PC-3 (cell line): Measurements from ENCODE around the gene MAMLD1. TPM values are rescaled to one million over a fixed set of nuclear protein-coding genes. Genes with fewer than 3 reads are reported as not detected.

Experiments used
- ATAC-seq: fragments of 200-7000 bp; cut with Tn5 transposase; 2 replicates; pipeline ENCODE4 v1.9.1; 2020; ENCODE audit warnings: mild to moderate bottlenecking, moderate library complexity
- BruUV-seq: library from RNA; stranded (reverse); fragments of 400-500 nt; replicated peaks from 2 replicates; lab custom pipeline; 2021; lab: Mats Ljungman, UMichigan
- CTCF ChIA-PET: fragments of 300-600 bp; sonication (Branson Sonifier 250); formaldehyde crosslinking; loops from one replicate; lab custom pipeline; 2022; ENCODE audit warnings: antibody characterized with exemption; lab: Charles Lee
- POLR2A ChIA-PET: fragments of 300-600 bp; sonication (Branson Sonifier 250); formaldehyde crosslinking; loops from one replicate; lab custom pipeline; 2022; ENCODE audit warnings: antibody characterized with exemption; ENCODE audit not compliant: unreplicated experiment; lab: Charles Lee
- DNase-seq: peaks from one replicate; pipeline ENCODE4 v3.0.0-alpha.2; 2015
- H2AFZ ChIP-seq: fragments of 300-600 bp; sonication (generic); 2 replicates; pipeline ENCODE4 v1.6.0; 2016; ENCODE audit warnings: antibody characterized with exemption, low read length
- H3F3A ChIP-seq: fragments of 300-600 bp; sonication (generic); one replicate; pipeline ENCODE4 v1.6.0; 2017; ENCODE audit warnings: antibody characterized with exemption, low read length, control low read depth, mild to moderate bottlenecking; ENCODE audit not compliant: unreplicated experiment
- H3K27ac ChIP-seq: fragments of 300-600 bp; sonication (generic); 2 replicates; pipeline ENCODE4 v1.5.1; 2016; ENCODE audit warnings: mild to moderate bottlenecking, low read length
- H3K27me3 ChIP-seq: fragments of 300-600 bp; sonication (generic); 2 replicates; pipeline ENCODE4 v1.6.1; 2016; ENCODE audit warnings: low read length, mixed read lengths
- H3K36me3 ChIP-seq: fragments of 300-600 bp; sonication (generic); 2 replicates; pipeline ENCODE4 v1.6.1; 2016; ENCODE audit warnings: low read depth, mixed run types, low read length, mixed read lengths
- H3K4me1 ChIP-seq: fragments of 300-600 bp; sonication (generic); 2 replicates; pipeline ENCODE4 v1.5.1; 2016; ENCODE audit warnings: low read length; ENCODE audit not compliant: insufficient read depth
- H3K4me2 ChIP-seq: fragments of 300-600 bp; sonication (generic); 2 replicates; pipeline ENCODE4 v1.6.0; 2016; ENCODE audit warnings: low read length
- H3K4me3 ChIP-seq: fragments of 300-600 bp; sonication (generic); 2 replicates; pipeline ENCODE4 v1.5.1; 2016; ENCODE audit warnings: mild to moderate bottlenecking, low read length, mixed read lengths
- H3K79me2 ChIP-seq: fragments of 300-600 bp; sonication (generic); 2 replicates; pipeline ENCODE4 v1.6.1; 2017; ENCODE audit warnings: low read length, mixed read lengths
- H3K9ac ChIP-seq: fragments of 300-600 bp; sonication (generic); 2 replicates; pipeline ENCODE4 v1.6.0; 2016; ENCODE audit warnings: mild to moderate bottlenecking, low read length
- H3K9me2 ChIP-seq: fragments of 300-600 bp; sonication (generic); replicated peaks from 2 replicates; pipeline ENCODE4 v1.6.1; 2016; ENCODE audit warnings: mixed run types, low read length, mixed read lengths
- H3K9me3 ChIP-seq: fragments of 300-600 bp; sonication (generic); 2 replicates; pipeline ENCODE4 v1.6.1; 2016; ENCODE audit warnings: low read length, mixed read lengths
- H4K20me1 ChIP-seq: fragments of 300-600 bp; sonication (generic); 2 replicates; pipeline ENCODE4 v1.6.1; 2016; ENCODE audit warnings: low read length, mixed read lengths
- EZH2 ChIP-seq: fragments of 300-600 bp; sonication (generic); IDR thresholded peaks from one replicate; pipeline ENCODE4 v1.6.1; 2017; ENCODE audit warnings: antibody characterized with exemption, mild to moderate bottlenecking, low read length; ENCODE audit not compliant: unreplicated experiment
- EZH2phosphoT487 ChIP-seq: fragments of 300-600 bp; sonication (generic); IDR thresholded peaks from 2 replicates; pipeline ENCODE4 v1.6.1; 2018; ENCODE audit warnings: mild to moderate bottlenecking, antibody characterized with exemption, low read length, borderline replicate concordance
- intact Hi-C: fragments of 100-400 bp; cut with micrococcal nuclease; formaldehyde crosslinking; loops from 2 replicates; pipeline ENCODE4 v1.9.0; 2023
- total RNA-seq: library from RNA; depleted of rRNA; stranded (reverse); fragments of >200 nt; gene quantifications from 2 replicates; pipeline ENCODE4 v1.2.3, GENCODE V29; 2014
- TF ChIP-seq, protein P1 (sequence below): fragments of 300-600 bp; sonication (generic); conservative IDR thresholded peaks from 2 replicates; pipeline ENCODE4 v1.5.1; 2017; ENCODE audit warnings: antibody characterized with exemption, low read depth, mild to moderate bottlenecking, low read length

MAMLD1 gene
- total RNA-seq, 1 experiment from 2014 or later = 2.8 TPM

DNA sequence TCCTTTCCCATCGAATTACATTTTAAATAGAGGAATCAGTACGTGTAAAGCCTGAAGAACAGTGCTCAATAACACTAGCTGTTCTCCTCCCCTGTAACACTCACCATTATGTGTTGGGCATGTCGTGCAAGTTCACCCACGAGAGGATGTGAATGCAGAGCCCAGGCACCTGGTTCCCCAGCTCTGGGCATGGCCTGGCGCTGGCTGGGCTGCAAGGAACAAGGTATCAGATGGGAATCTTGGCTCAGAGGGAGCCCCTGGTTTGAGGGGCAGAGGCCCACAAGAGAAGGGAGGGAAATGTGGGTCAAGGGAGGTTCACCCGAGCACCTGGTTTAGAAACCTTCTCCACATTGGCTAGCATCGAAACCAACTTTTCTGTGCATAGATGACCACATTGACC is 163.6 kb downstream of the MAMLD1 start:
- no peaks in the 10 kb centered on the region for H3K9me2 ChIP-seq
- TF ChIP-seq, protein P1, sequence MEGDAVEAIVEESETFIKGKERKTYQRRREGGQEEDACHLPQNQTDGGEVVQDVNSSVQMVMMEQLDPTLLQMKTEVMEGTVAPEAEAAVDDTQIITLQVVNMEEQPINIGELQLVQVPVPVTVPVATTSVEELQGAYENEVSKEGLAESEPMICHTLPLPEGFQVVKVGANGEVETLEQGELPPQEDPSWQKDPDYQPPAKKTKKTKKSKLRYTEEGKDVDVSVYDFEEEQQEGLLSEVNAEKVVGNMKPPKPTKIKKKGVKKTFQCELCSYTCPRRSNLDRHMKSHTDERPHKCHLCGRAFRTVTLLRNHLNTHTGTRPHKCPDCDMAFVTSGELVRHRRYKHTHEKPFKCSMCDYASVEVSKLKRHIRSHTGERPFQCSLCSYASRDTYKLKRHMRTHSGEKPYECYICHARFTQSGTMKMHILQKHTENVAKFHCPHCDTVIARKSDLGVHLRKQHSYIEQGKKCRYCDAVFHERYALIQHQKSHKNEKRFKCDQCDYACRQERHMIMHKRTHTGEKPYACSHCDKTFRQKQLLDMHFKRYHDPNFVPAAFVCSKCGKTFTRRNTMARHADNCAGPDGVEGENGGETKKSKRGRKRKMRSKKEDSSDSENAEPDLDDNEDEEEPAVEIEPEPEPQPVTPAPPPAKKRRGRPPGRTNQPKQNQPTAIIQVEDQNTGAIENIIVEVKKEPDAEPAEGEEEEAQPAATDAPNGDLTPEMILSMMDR = no peak
- TF ChIP-seq EZH2phosphoT487 (no peak), EZH2 (no peak)
- ATAC-seq = no peak
- no peak overlapping the region for H3K4me3 ChIP-seq
- H3F3A ChIP-seq = no peaks in the 10 kb centered on the region
- ChIA-PET CTCF (no interaction called here), POLR2A (no interaction called here)
- H3K9ac ChIP-seq = no peak overlapping the region
- H3K4me2 ChIP-seq = no peak overlapping the region
- no peaks in the 10 kb centered on the region for H3K9me3 ChIP-seq
- no peaks in the 10 kb centered on the region for H3K27me3 ChIP-seq
- H3K4me1 ChIP-seq = no peaks in the 10 kb centered on the region
- H3K27ac ChIP-seq = no peak overlapping the region
- H3K36me3 ChIP-seq = no peaks in the 10 kb centered on the region
- DNase-seq = no peak
- H2AFZ ChIP-seq = no peak overlapping the region
- intact Hi-C loops = no loop called here
- H4K20me1 ChIP-seq = no peaks in the 10 kb centered on the region
- no TSS peak for BruUV-seq
- no peaks in the 10 kb centered on the region for H3K79me2 ChIP-seq

DNA sequence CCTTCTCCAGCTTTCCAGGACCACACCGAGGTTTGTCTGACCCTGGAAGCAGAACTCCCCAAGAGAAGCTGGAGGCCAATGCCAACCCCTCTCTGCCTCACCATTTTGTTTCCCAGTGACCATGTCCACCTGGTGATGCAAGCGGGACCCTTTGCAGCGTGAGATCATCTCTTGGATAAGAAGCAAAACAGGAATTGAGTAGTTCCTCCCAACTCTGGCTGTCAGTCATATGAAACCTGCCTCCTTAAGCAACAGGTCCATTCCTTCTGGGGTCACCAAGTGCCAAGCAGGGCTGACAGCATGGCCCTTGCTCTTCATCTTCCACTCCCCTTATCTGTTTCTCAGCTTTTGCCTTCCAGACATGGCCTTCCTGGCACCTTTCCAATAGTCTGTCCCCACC is 164.0 kb downstream of the MAMLD1 start:
- no peak overlapping the region for H3K4me3 ChIP-seq
- TF ChIP-seq, protein P1 = no peak
- TF ChIP-seq EZH2 (no peak), EZH2phosphoT487 (no peak)
- no peak for ATAC-seq
- H3K9ac ChIP-seq = no peak overlapping the region
- ChIA-PET CTCF (no interaction called here), POLR2A (no interaction called here)
- no peaks in the 10 kb centered on the region for H3K9me2 ChIP-seq
- no peaks in the 10 kb centered on the region for H3K4me1 ChIP-seq
- no peaks in the 10 kb centered on the region for H3K9me3 ChIP-seq
- no peak overlapping the region for H3K4me2 ChIP-seq
- BruUV-seq = no TSS peak
- no peaks in the 10 kb centered on the region for H3K79me2 ChIP-seq
- no peak overlapping the region for H2AFZ ChIP-seq
- no peaks in the 10 kb centered on the region for H4K20me1 ChIP-seq
- no peaks in the 10 kb centered on the region for H3K27me3 ChIP-seq
- intact Hi-C loops = no loop called here
- H3K27ac ChIP-seq = no peak overlapping the region
- no peak for DNase-seq
- no peaks in the 10 kb centered on the region for H3K36me3 ChIP-seq
- no peaks in the 10 kb centered on the region for H3F3A ChIP-seq

DNA sequence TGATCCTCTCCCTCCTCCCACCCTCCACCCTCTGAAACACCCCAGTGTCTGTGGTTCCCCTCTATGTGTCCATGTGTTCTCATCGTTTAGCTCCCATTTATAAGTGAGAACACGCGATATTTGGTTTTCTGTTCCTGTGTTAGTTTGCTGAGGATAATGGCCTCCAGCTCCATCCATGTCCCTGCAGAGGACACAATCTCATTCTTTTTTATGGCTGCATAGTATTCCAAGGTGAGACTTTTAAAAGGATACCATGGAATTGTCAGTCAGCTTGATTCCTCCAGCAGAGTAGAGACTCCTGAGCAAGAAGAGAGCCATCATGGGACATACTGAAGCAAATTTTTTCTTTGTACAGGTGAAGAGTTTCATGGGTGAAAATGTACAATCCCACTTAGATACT is 166.5 kb downstream of the MAMLD1 start:
- ChIA-PET CTCF (no interaction called here), POLR2A (no interaction called here)
- Histone ChIP-seq H3K9ac (no peak overlapping the region), H3K79me2 (no peaks in the 10 kb centered on the region), H3K27ac (no peak overlapping the region), H3K36me3 (no peaks in the 10 kb centered on the region), H3K4me3 (no peak overlapping the region), H3F3A (no peaks in the 10 kb centered on the region), H3K9me3 (no peaks in the 10 kb centered on the region), H2AFZ (no peak overlapping the region), H3K4me1 (no peaks in the 10 kb centered on the region), H4K20me1 (no peaks in the 10 kb centered on the region), H3K9me2 (no peaks in the 10 kb centered on the region), H3K4me2 (no peak overlapping the region), H3K27me3 (no peaks in the 10 kb centered on the region)
- intact Hi-C loops = no loop called here
- TF ChIP-seq, protein P1 = no peak
- TF ChIP-seq EZH2 = no peak
- TF ChIP-seq EZH2phosphoT487 = no peak
- ATAC-seq (no peak), DNase-seq (no peak)
- no TSS peak for BruUV-seq
